ENCODE data around the gene PRKCB.

PRKCB gene

GRCh38 chr16:23944381-23944780 lies 108.6 kb downstream of the PRKCB start:
- no peak for DNase-seq

GRCh38 chr16:23945243-23945642 lies 109.5 kb downstream of the PRKCB start:
- DNase-seq = no peak

GRCh38 chr16:23947838-23948237 lies 112.1 kb downstream of the PRKCB start:
- no peak for DNase-seq

GRCh38 chr16:23948949-23949411 lies 113.2 kb downstream of the PRKCB start:
- DNase-seq = no peak

GRCh38 chr16:23949630-23950290 lies 114.0 kb downstream of the PRKCB start:
- DNase-seq = no peak

GRCh38 chr16:23950291-23950894 lies 114.6 kb downstream of the PRKCB start:
- no peak for DNase-seq

- DNase-seq = no peak
These were observed 115.1 kb downstream of the PRKCB start for GRCh38 chr16:23950898-23951297.

- DNase-seq = peak; percentile 48
These were observed 116.6 kb downstream of the PRKCB start for GRCh38 chr16:23952128-23952970.

- DNase-seq = no peak
These were observed 117.2 kb downstream of the PRKCB start for GRCh38 chr16:23952971-23953300.

- DNase-seq = no peak
These were observed 117.7 kb downstream of the PRKCB start for GRCh38 chr16:23953476-23953875.

- no peak for DNase-seq
These were observed 119.3 kb downstream of the PRKCB start for GRCh38 chr16:23955088-23955487.

- no peak for DNase-seq
These were observed 121.5 kb downstream of the PRKCB start for GRCh38 chr16:23957287-23957686.

GRCh38 chr16:23959072-23959751 lies 123.4 kb downstream of the PRKCB start:
- DNase-seq = no peak

- DNase-seq = no peak
These were observed 123.9 kb downstream of the PRKCB start for GRCh38 chr16:23959752-23960072.

- DNase-seq = no peak
These were observed 124.5 kb downstream of the PRKCB start for GRCh38 chr16:23960081-23960885.

- no peak for DNase-seq
These were observed 126.2 kb downstream of the PRKCB start for GRCh38 chr16:23962001-23962400.

- DNase-seq = no peak
These were observed 128.4 kb downstream of the PRKCB start for GRCh38 chr16:23964136-23964535.

GRCh38 chr16:23965137-23965733 lies 129.5 kb downstream of the PRKCB start:
- no peak for DNase-seq

GRCh38 chr16:23966597-23967394 lies 131.0 kb downstream of the PRKCB start:
- DNase-seq = no peak

- no peak for DNase-seq
These were observed 132.0 kb downstream of the PRKCB start for GRCh38 chr16:23967775-23968174.

- no peak for DNase-seq
These were observed 132.4 kb downstream of the PRKCB start for GRCh38 chr16:23968176-23968575.
